Esophagus (tissue), 2 donors: ENCODE results near the gene PLPP6. TPM values are rescaled to one million over a fixed set of nuclear protein-coding genes. Genes with fewer than 3 reads are reported as not detected.
A peak's percentile ranks its signal among the peaks of the same experiment; 100 is the strongest.
"Not testable (repeated sequence)": the region's sequence is repeated elsewhere in the genome, so short reads cannot be mapped to it uniquely, and the experiment has no call there.

Experiments used
- H3K27ac ChIP-seq, 2 donors: one replicate each; pipeline ENCODE4 v1.5.1; 2013; ENCODE audit warnings: low read depth in 2 of 2, mild to moderate bottlenecking in 2 of 2, inconsistent platforms in 1 of 2, low read length in 1 of 2, moderate library complexity in 1 of 2
- H3K27me3 ChIP-seq, 2 donors: one replicate each; pipeline ENCODE4 v1.6.1; 2013; ENCODE audit warnings: low read length in 2 of 2, control low read depth in 1 of 2, mild to moderate bottlenecking in 1 of 2; ENCODE audit not compliant: insufficient read depth in 2 of 2, control insufficient read depth in 1 of 2
- H3K36me3 ChIP-seq, 2 donors: one replicate each; pipeline ENCODE4 v1.6.1; 2013; ENCODE audit warnings: low read length in 1 of 2; ENCODE audit not compliant: control insufficient read depth in 2 of 2, insufficient read depth in 2 of 2
- H3K4me1 ChIP-seq, 2 donors: one replicate each; pipeline ENCODE4 v1.6.1; 2013; ENCODE audit warnings: low read length in 1 of 2; ENCODE audit not compliant: control insufficient read depth in 2 of 2, insufficient read depth in 2 of 2
- H3K4me3 ChIP-seq, 2 donors: one replicate each; pipeline ENCODE4 v1.5.1; 2013; ENCODE audit warnings: low read length in 2 of 2, mild to moderate bottlenecking in 2 of 2, low read depth in 1 of 2, moderate library complexity in 1 of 2
- H3K9me3 ChIP-seq, 2 donors: one replicate each; pipeline ENCODE4 v1.6.1; 2013; ENCODE audit warnings: mild to moderate bottlenecking in 2 of 2, low read depth in 1 of 2, low read length in 1 of 2, moderate library complexity in 1 of 2; ENCODE audit not compliant: control insufficient read depth in 2 of 2, insufficient read depth in 1 of 2
- WGBS, 2 donors: extraction: QIAGEN DNeasy Blood & Tissue Kit; methylation state at CpG; one replicate each; pipeline ENCODE4 v1.1.7; 2013; 5-methylcytosine and 5-hydroxymethylcytosine counted together
- polyA plus RNA-seq, 2 donors: library from polyadenylated mRNA; stranded (reverse); fragments of 200-250 nt; gene quantifications; one replicate each; pipeline ENCODE4 v1.2.3, GENCODE V29; 2013
- donor health status: healthy with polysubstance abuse.
- donor health status: Bipolar disorder and iron deficiency.

The PLPP6 gene
- polyA plus RNA-seq, 2 donors = 5.1 to 6.4 TPM

GRCh38 chr9:4660665-4661064 lies 1.4 kb upstream of the PLPP6 start:
- H3K27me3 ChIP-seq, H3K4me1 ChIP-seq, H3K4me3 ChIP-seq, H3K36me3 ChIP-seq, H3K27ac ChIP-seq, H3K9me3 ChIP-seq: not testable (repeated sequence)
- WGBS, 2 donors = 94 to 98% methylated on average over 4 of the region's 5 CpGs

DNA sequence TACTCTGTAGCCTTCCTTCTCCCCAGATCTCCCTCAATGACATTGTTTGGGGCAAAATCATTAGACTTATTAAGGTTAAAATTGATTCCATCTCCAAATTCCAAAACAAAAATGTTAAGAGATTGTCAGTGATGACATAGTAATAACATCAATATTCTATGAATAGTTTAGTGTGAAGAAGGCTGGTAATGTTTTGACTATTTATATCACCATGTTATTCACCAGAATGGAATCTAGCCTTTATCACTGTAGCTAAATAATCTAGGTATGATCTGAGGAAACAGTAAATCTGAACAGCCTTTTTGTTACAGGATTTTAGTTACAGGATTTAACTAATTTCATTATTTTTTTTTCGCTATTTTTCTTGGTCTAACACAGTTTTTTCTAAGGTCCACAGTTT lies 929 bp upstream of the PLPP6 start:
- Histone ChIP-seq H3K27ac (no peak overlapping the region), H3K27me3 (no peaks in the 10 kb centered on the region), H3K4me1 (peaks cover 0 to 7% of the 10 kb centered on the region in 2 donors), H3K4me3 (no peak overlapping the region), H3K9me3 (no peaks in the 10 kb centered on the region), H3K36me3 (no peaks in the 10 kb centered on the region)
- WGBS, 2 donors = 89 to 95% methylated on average over 1 of the region's 1 CpG

GRCh38 chr9:4661611-4662010 lies 483 bp upstream of the PLPP6 start:
- H3K9me3 ChIP-seq = no peaks in the 10 kb centered on the region
- no peak overlapping the region for H3K27ac ChIP-seq
- H3K27me3 ChIP-seq = no peaks in the 10 kb centered on the region
- H3K36me3 ChIP-seq = no peaks in the 10 kb centered on the region
- peaks cover 0 to 7% of the 10 kb centered on the region in 2 donors for H3K4me1 ChIP-seq
- 13 to 16% methylated on average over 5 of the region's 5 CpGs for WGBS, 2 donors
- H3K4me3 ChIP-seq = peak overlapping the region in 1 of 2 donors; percentile 95

DNA sequence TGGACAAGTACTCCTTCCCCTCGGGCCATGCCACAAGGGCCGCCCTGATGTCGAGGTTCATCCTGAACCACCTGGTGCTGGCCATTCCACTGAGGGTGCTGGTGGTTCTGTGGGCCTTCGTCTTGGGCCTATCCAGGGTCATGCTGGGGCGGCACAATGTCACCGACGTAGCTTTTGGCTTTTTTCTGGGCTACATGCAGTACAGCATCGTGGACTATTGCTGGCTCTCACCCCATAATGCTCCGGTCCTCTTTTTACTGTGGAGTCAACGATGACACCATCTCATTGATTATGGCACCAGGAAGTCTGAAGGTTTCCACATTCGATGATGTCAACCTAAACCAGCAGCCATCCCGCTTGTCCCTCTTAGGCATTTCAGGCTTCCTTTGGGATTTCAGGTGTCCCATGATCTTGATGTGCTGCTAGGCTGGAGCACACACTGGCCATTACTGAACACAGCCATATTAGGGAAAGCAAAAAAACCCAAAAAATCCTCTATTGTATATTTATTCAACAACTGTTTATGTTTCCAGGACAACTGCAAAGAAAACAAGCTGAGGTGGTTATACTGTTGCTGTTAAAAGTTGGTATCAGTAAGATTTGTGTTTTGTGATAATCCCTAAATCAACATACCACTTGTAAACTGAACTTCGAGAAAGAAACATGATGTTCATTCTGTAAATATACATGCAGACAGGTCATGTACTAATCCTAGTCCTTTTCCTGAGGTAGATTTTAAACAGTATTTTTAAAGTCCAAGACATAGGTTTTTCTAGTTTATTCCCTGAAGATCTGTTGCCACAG lies 1.1 kb downstream of the PLPP6 start:
- H3K36me3 ChIP-seq = no peaks in the 10 kb centered on the region
- 32 to 37% methylated on average over 13 of the region's 13 CpGs for WGBS, 2 donors
- H3K27me3 ChIP-seq = no peaks in the 10 kb centered on the region
- no peaks in the 10 kb centered on the region for H3K9me3 ChIP-seq
- H3K4me3 ChIP-seq = peak overlapping the region; percentile 95
- H3K4me1 ChIP-seq = peaks cover 0 to 7% of the 10 kb centered on the region in 2 donors
- H3K27ac ChIP-seq = peak overlapping the region; percentile 91 to 92

- Histone ChIP-seq H3K27me3 (no peaks in the 10 kb centered on the region), H3K4me3 (peak overlapping the region in 1 of 2 donors; percentile 11), H3K27ac (no peak overlapping the region), H3K4me1 (peaks cover 0 to 7% of the 10 kb centered on the region in 2 donors), H3K36me3 (no peaks in the 10 kb centered on the region), H3K9me3 (no peaks in the 10 kb centered on the region)
- WGBS, 2 donors = 61 to 65% methylated on average over 3 of the region's 3 CpGs
These were observed 1.9 kb downstream of the PLPP6 start for GRCh38 chr9:4663956-4664355.

GRCh38 chr9:4665357-4665756 lies 3.3 kb downstream of the PLPP6 start:
- H3K4me1 ChIP-seq = peaks cover 0 to 7% of the 10 kb centered on the region in 2 donors
- WGBS, 2 donors = 47 to 50% methylated on average over 2 of the region's 2 CpGs
- H3K9me3 ChIP-seq = no peaks in the 10 kb centered on the region
- peak overlapping the region; percentile 22 to 49 for H3K27ac ChIP-seq
- H3K4me3 ChIP-seq = peak overlapping the region in 1 of 2 donors; percentile 22
- no peaks in the 10 kb centered on the region for H3K27me3 ChIP-seq
- no peaks in the 10 kb centered on the region for H3K36me3 ChIP-seq

DNA sequence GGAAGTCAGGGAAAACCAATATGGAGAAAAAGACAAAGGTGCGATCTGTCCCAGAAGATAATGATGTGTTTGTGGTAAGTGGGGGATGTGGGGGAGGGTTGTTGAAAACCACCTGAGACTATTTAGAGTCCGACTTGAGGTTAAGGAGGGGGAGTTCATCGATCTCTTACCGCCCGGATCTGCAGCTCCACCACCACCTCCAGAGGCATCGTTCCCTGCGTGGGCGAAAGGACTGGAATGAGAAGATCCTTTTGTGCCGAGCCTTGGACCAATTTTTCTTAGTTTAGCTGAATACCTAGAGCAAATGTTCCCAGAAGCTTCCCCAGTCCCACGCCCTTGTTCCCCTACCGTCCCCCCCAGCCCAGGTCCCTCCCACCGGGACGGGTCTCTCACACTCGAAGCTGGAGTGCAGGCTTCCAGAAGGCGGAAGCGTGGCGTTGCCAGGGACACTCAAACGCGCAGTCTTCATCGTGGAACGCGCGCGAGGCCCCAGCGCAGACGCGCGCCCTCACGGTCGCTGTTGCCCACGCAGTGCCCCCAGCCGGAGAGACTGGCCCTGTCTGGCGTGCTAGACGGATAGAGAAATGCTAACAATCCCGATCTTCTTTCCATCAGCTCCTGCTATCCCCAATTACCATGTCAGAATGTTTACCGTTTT lies 4.1 kb downstream of the PLPP6 start, which contains the start of gene SPATA6L:
SPATA6L (minus strand) TSS at position 439 of the 658 bp plus-strand sequence; CDS start at position 209, 230 bp downstream.
- Histone ChIP-seq H3K27me3 (no peaks in the 10 kb centered on the region), H3K4me3 (peak within 1 kb of the TSS; percentile 52 to 66), H3K36me3 (no peaks in the 10 kb centered on the region), H3K4me1 (peaks cover 0 to 7% of the 10 kb centered on the region in 2 donors), H3K27ac (peak within 1 kb of the TSS; percentile 61 to 81), H3K9me3 (no peaks in the 10 kb centered on the region)
- WGBS, 2 donors = 1 to 2% methylated on average over 36 of the region's 36 CpGs

- H3K4me3 ChIP-seq = no peak overlapping the region
- H3K36me3 ChIP-seq = no peaks in the 10 kb centered on the region
- WGBS, 2 donors = 98 to 100% methylated on average over 1 of the region's 1 CpG
- peaks cover 0 to 6% of the 10 kb centered on the region in 2 donors for H3K4me1 ChIP-seq
- H3K27ac ChIP-seq = no peak overlapping the region
- no peaks in the 10 kb centered on the region for H3K9me3 ChIP-seq
- H3K27me3 ChIP-seq = no peaks in the 10 kb centered on the region
These were observed 5.6 kb downstream of the PLPP6 start for GRCh38 chr9:4667681-4668080.

DNA sequence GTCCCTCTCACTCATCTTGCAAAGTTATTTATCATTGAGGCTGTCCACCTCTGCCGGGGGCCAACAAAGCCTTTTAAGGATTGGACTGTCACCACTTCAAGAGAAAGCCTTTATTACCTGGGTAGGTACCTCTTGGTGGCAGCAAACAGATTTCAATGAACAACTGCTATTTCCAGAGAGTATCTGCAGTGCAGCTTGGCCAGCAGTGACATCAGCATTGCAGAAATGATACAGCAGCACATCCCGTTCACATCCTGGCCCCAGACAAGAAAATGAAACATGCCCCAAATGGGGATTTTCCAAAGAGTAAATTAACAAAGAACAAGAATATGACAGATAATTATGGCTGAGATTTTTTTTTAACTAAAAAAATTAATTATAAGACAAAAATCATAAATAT lies 6.5 kb downstream of the PLPP6 start:
- H3K9me3 ChIP-seq = no peaks in the 10 kb centered on the region
- H3K36me3 ChIP-seq = no peaks in the 10 kb centered on the region
- 76 to 82% methylated on average over 2 of the region's 2 CpGs for WGBS, 2 donors
- no peak overlapping the region for H3K27ac ChIP-seq
- no peaks in the 10 kb centered on the region for H3K4me1 ChIP-seq
- no peaks in the 10 kb centered on the region for H3K27me3 ChIP-seq
- H3K4me3 ChIP-seq = no peak overlapping the region
